Upper lobe of left lung (tissue), 6 donors: ENCODE measurements around the gene COX4I2. TPM values are rescaled to one million over a fixed set of nuclear protein-coding genes. Genes with fewer than 3 reads are reported as not detected.
A peak's percentile ranks its signal among the peaks of the same experiment; 100 is the strongest.

Source experiments
- ATAC-seq, 2 donors: fragments of 200-7000 bp; cut with Tn5 transposase; one replicate each; pipeline ENCODE4 v1.9.1; 2022; ENCODE audit warnings: mild to moderate bottlenecking in 2 of 2, moderate library complexity in 2 of 2; ENCODE audit not compliant: low FRiP score in 2 of 2
- DNase-seq, 2 donors: peaks; one replicate each; pipeline ENCODE4 v3.0.0-alpha.2; 2019 to 2020
- H3K27ac ChIP-seq, 4 donors: fragments of 200-600 bp; sonication (generic); one replicate each; pipeline ENCODE4 v1.5.1; 2016 to 2019
- H3K27me3 ChIP-seq, 4 donors: fragments of 200-600 bp; sonication (generic); one replicate each; pipeline ENCODE4 v1.5.1; 2017 to 2019
- H3K36me3 ChIP-seq, 4 donors: fragments of 200-600 bp; sonication (generic); one replicate each; pipeline ENCODE4 v1.5.1; 2016 to 2019
- H3K4me1 ChIP-seq, 4 donors: fragments of 200-600 bp; sonication (generic); one replicate each; pipeline ENCODE4 v1.5.1; 2018 to 2019
- H3K4me3 ChIP-seq, 4 donors: fragments of 200-600 bp; sonication (generic); one replicate each; pipeline ENCODE4 v1.5.1; 2017 to 2019; ENCODE audit warnings: mild to moderate bottlenecking in 2 of 4, moderate library complexity in 1 of 4
- H3K9me3 ChIP-seq, 4 donors: fragments of 200-600 bp; sonication (generic); one replicate each; pipeline ENCODE4 v1.5.1; 2018 to 2019
- EP300 ChIP-seq, 4 donors: sonication (generic); formaldehyde crosslinking; IDR thresholded peaks; one replicate each; pipeline ENCODE4 v1.5.1; 2017; ENCODE audit warnings: antibody characterized with exemption in 4 of 4, control low read depth in 2 of 4
- POLR2A ChIP-seq, 4 donors: fragments of 450-650 bp; IDR thresholded peaks; one replicate each; pipeline ENCODE4 v1.5.1; 2016 to 2017; ENCODE audit warnings: antibody characterized with exemption in 4 of 4, mild to moderate bottlenecking in 2 of 4
- POLR2AphosphoS5 ChIP-seq, 2 donors: sonication (generic); formaldehyde crosslinking; IDR thresholded peaks; one replicate each; pipeline ENCODE4 v1.5.1; 2017; ENCODE audit warnings: antibody characterized with exemption in 2 of 2
- WGBS, 2 donors: methylation state at CpG; one replicate each; pipeline ENCODE4 v1.1.5; 2017 to 2018; 5-methylcytosine and 5-hydroxymethylcytosine counted together
- total RNA-seq, 6 donors: library from RNA; depleted of rRNA in 4 of 6; stranded (reverse); fragments of >200 nt in 4 of 6; gene quantifications; one replicate each; pipeline versions ENCODE4 v1.1.0 to v1.2.1, GENCODE V29; 2016 to 2021
- TF ChIP-seq, protein P1 (sequence below), 6 experiments: fragments of 450-650 bp in 4 of 6; fragments of 200-600 bp in 2 of 6; sonication (generic) in 2 of 6; IDR thresholded peaks; one replicate each; pipeline ENCODE4 v1.5.1; 2016 to 2019; ENCODE audit warnings: antibody characterized with exemption in 6 of 6
- donor health status: DM: no; HTN: no; CAD: no; lungs with moderate emphysema.
- donor health status: DM: no; HTN: yes; CAD: no; lungs with severe emphysema.

Gene COX4I2
- total RNA-seq, 6 donors from 2014 or later: 1.9 to 24.3 (median 13.5) TPM

DNA sequence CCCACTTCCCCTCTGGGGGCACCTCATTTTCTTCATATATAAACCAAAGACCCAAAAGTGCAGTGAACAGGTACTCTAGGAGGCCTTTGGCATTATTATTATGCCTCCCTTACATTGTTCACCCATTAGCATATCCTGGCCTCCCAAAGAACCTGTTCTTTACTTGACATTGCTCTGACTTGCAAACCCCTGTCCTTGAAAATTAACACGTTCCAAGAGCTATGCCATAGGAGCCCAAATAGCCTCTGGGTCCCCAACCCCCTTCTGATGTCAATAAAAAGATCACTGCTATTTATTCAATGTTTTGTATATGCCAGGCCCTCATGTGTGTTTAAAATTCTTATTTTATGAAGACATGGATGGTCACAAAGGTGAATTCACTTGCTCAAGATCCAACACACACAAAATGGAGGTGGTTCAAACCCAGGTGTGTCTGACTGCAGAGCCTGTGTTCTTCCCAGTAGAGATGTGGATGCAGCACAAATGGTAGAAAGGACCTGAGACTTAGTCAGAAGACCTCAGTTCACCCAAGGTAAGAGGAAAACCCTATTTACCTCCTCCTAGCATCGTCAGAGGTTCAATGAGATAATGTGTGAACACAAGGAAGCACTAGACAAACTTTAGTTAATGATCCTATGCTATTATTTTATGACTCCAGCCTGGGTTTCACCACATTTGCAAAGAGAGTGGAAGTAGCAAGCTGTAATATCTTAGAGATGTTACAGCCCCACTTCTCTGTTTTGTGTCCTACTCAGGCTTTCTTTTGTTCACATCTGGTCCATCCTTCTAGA, 48.3 kb downstream of the COX4I2 start:
- Histone ChIP-seq H3K27me3 (no peaks in the 10 kb centered on the region), H3K4me3 (no peak overlapping the region), H3K9me3 (no peaks in the 10 kb centered on the region), H3K4me1 (peaks cover 31 to 65% (median 48%) of the 10 kb centered on the region in 4 donors), H3K36me3 (peaks cover 0 to 70% (median 20%) of the 10 kb centered on the region in 4 donors), H3K27ac (peak overlapping the region in 3 of 4 donors; percentile 21 to 68 (median 25))
- TF ChIP-seq, protein P1, sequence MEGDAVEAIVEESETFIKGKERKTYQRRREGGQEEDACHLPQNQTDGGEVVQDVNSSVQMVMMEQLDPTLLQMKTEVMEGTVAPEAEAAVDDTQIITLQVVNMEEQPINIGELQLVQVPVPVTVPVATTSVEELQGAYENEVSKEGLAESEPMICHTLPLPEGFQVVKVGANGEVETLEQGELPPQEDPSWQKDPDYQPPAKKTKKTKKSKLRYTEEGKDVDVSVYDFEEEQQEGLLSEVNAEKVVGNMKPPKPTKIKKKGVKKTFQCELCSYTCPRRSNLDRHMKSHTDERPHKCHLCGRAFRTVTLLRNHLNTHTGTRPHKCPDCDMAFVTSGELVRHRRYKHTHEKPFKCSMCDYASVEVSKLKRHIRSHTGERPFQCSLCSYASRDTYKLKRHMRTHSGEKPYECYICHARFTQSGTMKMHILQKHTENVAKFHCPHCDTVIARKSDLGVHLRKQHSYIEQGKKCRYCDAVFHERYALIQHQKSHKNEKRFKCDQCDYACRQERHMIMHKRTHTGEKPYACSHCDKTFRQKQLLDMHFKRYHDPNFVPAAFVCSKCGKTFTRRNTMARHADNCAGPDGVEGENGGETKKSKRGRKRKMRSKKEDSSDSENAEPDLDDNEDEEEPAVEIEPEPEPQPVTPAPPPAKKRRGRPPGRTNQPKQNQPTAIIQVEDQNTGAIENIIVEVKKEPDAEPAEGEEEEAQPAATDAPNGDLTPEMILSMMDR (IDR thresholded peaks at IDR 0.05): no peak
- TF ChIP-seq POLR2AphosphoS5 (IDR thresholded peaks at IDR 0.05): no peak
- no peak for TF ChIP-seq POLR2A (IDR thresholded peaks at IDR 0.05)
- TF ChIP-seq EP300 (IDR thresholded peaks at IDR 0.05): no peak
- ATAC-seq (no peak), DNase-seq (no peak)
- WGBS, 2 donors: 84 to 88% methylated on average over 2 of the region's 2 CpGs

DNA sequence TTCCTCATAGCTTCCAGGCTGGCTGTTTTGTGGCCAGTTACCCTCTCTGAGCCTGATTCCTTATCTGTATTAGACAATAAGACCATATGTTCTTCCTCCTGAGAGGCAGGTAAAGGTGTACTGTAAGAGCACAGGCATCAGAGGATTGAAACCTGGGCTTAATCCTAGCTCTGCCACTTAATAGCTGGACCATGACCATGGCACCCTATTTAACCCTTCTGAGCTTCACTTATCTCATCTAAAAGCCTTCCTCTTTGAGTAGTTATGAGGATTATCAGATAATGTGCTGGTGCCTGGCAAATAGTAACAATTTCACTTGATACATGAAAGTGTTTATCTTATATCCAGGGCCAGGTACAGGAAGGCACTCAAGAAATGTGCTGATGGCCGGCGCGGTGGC, 50.1 kb downstream of the COX4I2 start:
- H3K36me3 ChIP-seq: peaks cover 0 to 79% (median 21%) of the 10 kb centered on the region in 4 donors
- no peaks in the 10 kb centered on the region for H3K9me3 ChIP-seq
- H3K27me3 ChIP-seq: no peaks in the 10 kb centered on the region
- no peak overlapping the region for H3K27ac ChIP-seq
- 100% methylated on average over 3 of the region's 3 CpGs; no CpG with 5 or more reads in 1 of the 2 donors for WGBS, 2 donors
- TF ChIP-seq POLR2AphosphoS5 (IDR thresholded peaks at IDR 0.05) (no peak), POLR2A (IDR thresholded peaks at IDR 0.05) (no peak), EP300 (IDR thresholded peaks at IDR 0.05) (no peak)
- TF ChIP-seq, protein P1 (IDR thresholded peaks at IDR 0.05): no peak
- no peak overlapping the region for H3K4me3 ChIP-seq
- no peak for DNase-seq
- ATAC-seq: no peak
- H3K4me1 ChIP-seq: peaks cover 24 to 65% (median 46%) of the 10 kb centered on the region in 4 donors

DNA sequence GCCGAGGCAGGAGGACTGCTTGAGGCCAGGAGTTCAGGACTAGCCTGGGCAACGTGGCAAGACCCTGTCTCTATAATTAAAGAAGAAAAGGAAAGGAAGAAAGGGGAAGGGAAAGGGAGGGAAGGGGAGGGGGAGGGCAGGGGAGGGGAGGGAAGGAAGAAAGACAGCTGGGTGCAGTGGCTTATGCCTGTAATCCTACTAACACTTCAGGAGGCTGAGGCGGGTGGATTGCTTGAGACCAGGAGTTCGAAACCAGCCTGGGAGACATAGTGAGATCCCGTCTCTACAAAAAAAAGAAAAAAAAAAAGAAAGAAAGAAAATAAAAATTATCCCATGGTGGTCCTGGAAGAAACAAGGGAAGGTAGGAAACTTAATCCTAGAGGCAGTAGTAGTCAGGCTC, 51.4 kb downstream of the COX4I2 start:
- Histone ChIP-seq H3K9me3 (no peaks in the 10 kb centered on the region), H3K36me3 (peaks cover 0 to 87% (median 21%) of the 10 kb centered on the region in 4 donors), H3K27me3 (no peaks in the 10 kb centered on the region), H3K27ac (peak overlapping the region in 3 of 4 donors; percentile 2 to 40 (median 32)), H3K4me1 (peaks cover 28 to 67% (median 50%) of the 10 kb centered on the region in 4 donors), H3K4me3 (no peak overlapping the region)
- TF ChIP-seq, protein P1 (IDR thresholded peaks at IDR 0.05): no peak
- TF ChIP-seq EP300 (IDR thresholded peaks at IDR 0.05): no peak
- TF ChIP-seq POLR2A (IDR thresholded peaks at IDR 0.05): no peak
- no peak for TF ChIP-seq POLR2AphosphoS5 (IDR thresholded peaks at IDR 0.05)
- DNase-seq (no peak), ATAC-seq (no peak)
- 91 to 95% methylated on average over 5 of the region's 5 CpGs for WGBS, 2 donors

DNA sequence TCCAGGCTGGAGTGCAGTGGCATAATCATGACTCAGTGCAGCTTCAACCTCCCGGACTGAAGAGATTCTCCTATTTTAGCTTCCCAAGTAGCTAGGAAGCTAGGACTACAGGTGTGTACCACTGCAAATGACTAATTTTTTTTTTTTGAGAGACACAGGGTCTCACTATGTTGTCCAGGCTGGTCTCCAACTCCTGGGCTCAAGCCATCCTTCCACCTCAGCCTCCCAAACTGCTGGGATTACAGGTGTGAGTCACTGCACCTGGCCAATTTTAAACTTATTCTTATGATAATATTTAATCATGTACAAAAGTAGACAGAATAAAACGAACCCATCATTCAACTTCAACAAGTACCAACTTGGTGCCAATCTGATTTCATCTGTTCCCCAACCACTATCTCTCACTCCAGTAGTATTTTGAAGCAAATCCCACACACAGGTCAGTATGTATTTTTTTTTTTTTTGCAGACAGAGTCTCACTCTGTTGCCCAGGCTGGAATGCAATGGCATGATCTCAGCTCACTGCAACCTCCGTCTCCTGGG, 52.5 kb downstream of the COX4I2 start:
- DNase-seq (no peak), ATAC-seq (no peak)
- Histone ChIP-seq H3K4me1 (peaks cover 38 to 77% (median 50%) of the 10 kb centered on the region in 4 donors), H3K27me3 (no peaks in the 10 kb centered on the region), H3K36me3 (peaks cover 0 to 78% (median 22%) of the 10 kb centered on the region in 4 donors), H3K4me3 (no peak overlapping the region), H3K27ac (no peak overlapping the region), H3K9me3 (no peaks in the 10 kb centered on the region)
- 87 to 95% methylated on average over 3 of the region's 3 CpGs for WGBS, 2 donors
- TF ChIP-seq POLR2AphosphoS5 (IDR thresholded peaks at IDR 0.05) (no peak), EP300 (IDR thresholded peaks at IDR 0.05) (no peak), POLR2A (IDR thresholded peaks at IDR 0.05) (no peak)
- TF ChIP-seq, protein P1 (IDR thresholded peaks at IDR 0.05): no peak
